NOMO-1 (cell line): ENCODE data around the gene RNASE1.
"Not testable (repeated sequence)": the region's sequence is repeated elsewhere in the genome, so short reads cannot be mapped to it uniquely, and the experiment has no call there.

Experiments used
- DNase-seq, 2 experiments: peaks; one replicate each; lab custom pipeline; 2025; ENCODE audit not compliant: unreplicated experiment in 2 of 2; lab: John Stamatoyannopoulos, UW

Gene RNASE1

GRCh38 chr14:20802341-20803084 lies at the start of gene RNASE1:
Gene RNASE1, minus strand, starts transcription at chr14:20802844. Its CDS starts 776 bp downstream, at chr14:20802068.
- no peak for DNase-seq

- no peak for DNase-seq
These were observed 46.4 kb upstream of the RNASE1 start for GRCh38 chr14:20848955-20849570.

- peak in 1 of 2 experiments; percentile 42 for DNase-seq
These were observed 45.8 kb upstream of the RNASE1 start for GRCh38 chr14:20848316-20848954.

GRCh38 chr14:20846560-20846959 lies 43.9 kb upstream of the RNASE1 start:
- DNase-seq: peak; percentile 43 to 77

GRCh38 chr14:20841096-20841495 lies 38.5 kb upstream of the RNASE1 start:
- no peak for DNase-seq

GRCh38 chr14:20837831-20838230 lies 35.2 kb upstream of the RNASE1 start:
- no peak for DNase-seq

- no peak for DNase-seq
These were observed 34.2 kb upstream of the RNASE1 start for GRCh38 chr14:20836668-20837338.

GRCh38 chr14:20834899-20835298 lies 32.3 kb upstream of the RNASE1 start:
- no peak for DNase-seq

GRCh38 chr14:20830831-20831230 lies 28.2 kb upstream of the RNASE1 start:
- DNase-seq: no peak

- not testable (repeated sequence) for DNase-seq
These were observed 25.5 kb upstream of the RNASE1 start for GRCh38 chr14:20828024-20828694.

- DNase-seq: no peak
These were observed 24.7 kb upstream of the RNASE1 start for GRCh38 chr14:20827326-20827725.

GRCh38 chr14:20826666-20827065 lies 24.0 kb upstream of the RNASE1 start:
- DNase-seq: not testable (repeated sequence)

- DNase-seq: no peak
These were observed 21.2 kb upstream of the RNASE1 start for GRCh38 chr14:20823859-20824258.

- not testable (repeated sequence) for DNase-seq
These were observed 19.0 kb upstream of the RNASE1 start for GRCh38 chr14:20821521-20822108.

GRCh38 chr14:20820063-20820904 lies 17.6 kb upstream of the RNASE1 start:
- DNase-seq: no peak

GRCh38 chr14:20818861-20819260 lies 16.2 kb upstream of the RNASE1 start:
- no peak for DNase-seq

GRCh38 chr14:20815946-20816345 lies 13.3 kb upstream of the RNASE1 start:
- not testable (repeated sequence) for DNase-seq

GRCh38 chr14:20811986-20812975 lies 9.6 kb upstream of the RNASE1 start:
- no peak for DNase-seq
